OCI-LY1 (cell line): ENCODE results near the gene USP3.

Experiments
- H2AFZ ChIP-seq: fragments of 200-600 bp; sonication (generic), shearing (Covaris generic); 2 replicates; pipeline ENCODE4 v1.6.0; 2014; ENCODE audit warnings: antibody characterized with exemption, mild to moderate bottlenecking, low read length
- H3F3A ChIP-seq: fragments of 200-600 bp; sonication (generic), shearing (Covaris generic); 2 replicates; pipeline ENCODE4 v1.6.0; 2014; ENCODE audit warnings: mild to moderate bottlenecking, antibody characterized with exemption, low read length, moderate library complexity; ENCODE audit not compliant: insufficient read depth
- H3K27ac ChIP-seq: fragments of 200-600 bp; sonication (generic); 2 replicates; pipeline ENCODE4 v1.5.1; 2014; ENCODE audit warnings: low read length, mixed run types, mild to moderate bottlenecking, low read depth; ENCODE audit not compliant: poor library complexity, severe bottlenecking
- H3K27me3 ChIP-seq: fragments of 200-600 bp; sonication (generic); 2 replicates; pipeline ENCODE4 v1.6.0; 2014; ENCODE audit warnings: antibody characterized with exemption, mild to moderate bottlenecking, low read length, moderate library complexity; ENCODE audit not compliant: insufficient read depth
- H3K36me3 ChIP-seq: fragments of 200-600 bp; sonication (generic); 2 replicates; pipeline ENCODE4 v1.6.1; 2014; ENCODE audit warnings: mild to moderate bottlenecking, antibody characterized with exemption, low read length, moderate library complexity, mixed read lengths; ENCODE audit not compliant: insufficient read depth
- H3K4me1 ChIP-seq: fragments of 200-600 bp; sonication (generic); 2 replicates; pipeline ENCODE4 v1.5.1; 2014; ENCODE audit warnings: mild to moderate bottlenecking, low read length, moderate library complexity; ENCODE audit not compliant: insufficient read depth, severe bottlenecking
- H3K4me2 ChIP-seq: fragments of 200-600 bp; sonication (generic), shearing (Covaris generic); 2 replicates; pipeline ENCODE4 v1.6.1; 2014; ENCODE audit warnings: low read length
- H3K4me3 ChIP-seq: fragments of 200-600 bp; sonication (generic); 2 replicates; pipeline ENCODE4 v1.5.1; 2014; ENCODE audit warnings: low read length, low read depth, mild to moderate bottlenecking, mixed read lengths; ENCODE audit not compliant: poor library complexity, severe bottlenecking
- H3K79me2 ChIP-seq: fragments of 200-600 bp; shearing (Covaris generic); 2 replicates; pipeline ENCODE4 v1.6.1; 2016; ENCODE audit warnings: mixed run types, low read length, mixed read lengths; ENCODE audit not compliant: insufficient read depth
- H3K9ac ChIP-seq: fragments of 200-600 bp; sonication (generic), shearing (Covaris generic); 2 replicates; pipeline ENCODE4 v1.6.1; 2014; ENCODE audit warnings: mild to moderate bottlenecking, low read length, mixed read lengths
- H3K9me2 ChIP-seq: fragments of 200-600 bp; sonication (generic), shearing (Covaris generic); 2 replicates; pipeline ENCODE4 v1.6.1; 2014; ENCODE audit warnings: low read depth, mild to moderate bottlenecking, low read length, mixed read lengths
- H3K9me3 ChIP-seq: fragments of 200-600 bp; shearing (Covaris generic); 2 replicates; pipeline ENCODE4 v1.6.1; 2014; ENCODE audit warnings: low read length, mixed read lengths
- H4K20me1 ChIP-seq: fragments of 200-600 bp; sonication (generic), shearing (Covaris generic); 2 replicates; pipeline ENCODE4 v1.6.0; 2016; ENCODE audit warnings: mild to moderate bottlenecking, low read length; ENCODE audit not compliant: insufficient read depth
- CTCF ChIP-seq: fragments of 200-600 bp; sonication (generic), shearing (Covaris generic); IDR thresholded peaks from 2 replicates; pipeline ENCODE4 v1.5.1; 2017; ENCODE audit warnings: mild to moderate bottlenecking, antibody characterized with exemption, low read length, moderate library complexity, mixed read lengths
- EZH2 ChIP-seq: fragments of 200-600 bp; sonication (generic), shearing (Covaris generic); IDR thresholded peaks from 2 replicates; pipeline ENCODE4 v1.8.0; 2017; ENCODE audit warnings: borderline replicate concordance, mixed run types, mild to moderate bottlenecking, antibody characterized with exemption, low read length, moderate library complexity, mixed read lengths

Gene USP3

DNA sequence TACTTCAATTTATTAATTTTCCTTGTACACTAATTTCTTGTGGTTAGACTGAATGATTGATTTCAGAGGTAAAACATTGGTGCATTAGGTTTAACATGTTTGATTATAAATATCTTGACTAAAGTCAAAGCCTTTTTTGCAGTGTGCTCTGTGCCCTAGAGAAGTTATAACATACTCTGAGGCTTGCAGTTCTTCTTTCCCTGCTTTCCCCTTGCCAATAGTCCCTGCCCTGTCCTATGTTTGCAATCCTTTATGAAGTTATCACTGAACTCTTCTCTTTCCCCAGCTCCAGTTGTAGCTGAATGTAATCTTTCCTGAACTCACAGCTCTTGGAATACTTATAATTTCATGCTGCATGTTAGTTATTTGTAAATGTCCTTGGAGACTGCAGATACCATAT, 35.6 kb downstream of the USP3 start:
- Histone ChIP-seq H3K4me3 (no peak overlapping the region), H3K4me2 (peak overlapping the region; percentile 23; the same call in 1 of the 2 replicates), H3K27me3 (no peaks in the 10 kb centered on the region), H3K9me3 (no peaks in the 10 kb centered on the region), H4K20me1 (no peaks in the 10 kb centered on the region), H3K27ac (peak overlapping the region; percentile 68), H3K9ac (no peak overlapping the region; the same call in 1 of the 2 replicates), H3K4me1 (peaks cover 72% of the 10 kb centered on the region), H2AFZ (no peak overlapping the region), H3K79me2 (peaks cover 41% of the 10 kb centered on the region), H3K36me3 (peaks cover 30% of the 10 kb centered on the region; the same call in 1 of the 2 replicates), H3F3A (no peaks in the 10 kb centered on the region), H3K9me2 (no peaks in the 10 kb centered on the region)
- TF ChIP-seq CTCF (no peak), EZH2 (no peak)

DNA sequence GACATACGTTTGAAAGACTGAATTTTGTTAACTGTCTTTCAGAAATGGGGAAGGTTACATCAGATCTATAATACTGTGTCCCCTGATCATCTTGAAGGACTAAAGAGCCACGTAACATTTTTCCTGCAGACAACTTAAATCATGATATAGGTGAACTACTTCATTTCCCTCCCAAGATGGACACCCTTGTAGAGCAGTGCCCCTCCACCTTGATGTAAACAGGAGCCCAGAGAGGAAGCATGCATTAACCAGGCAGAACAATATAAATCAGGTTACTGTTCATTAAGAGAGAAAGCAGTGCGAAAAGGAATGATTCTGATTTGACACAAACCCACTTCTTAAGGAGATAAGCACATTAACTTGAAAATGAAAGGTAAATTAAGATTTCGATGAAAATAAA, 36.1 kb downstream of the USP3 start:
- Histone ChIP-seq H3F3A (no peaks in the 10 kb centered on the region), H3K4me2 (peak overlapping the region; percentile 23; the same call in 1 of the 2 replicates), H3K79me2 (peaks cover 42% of the 10 kb centered on the region), H3K27ac (peak overlapping the region; percentile 68), H2AFZ (no peak overlapping the region), H3K36me3 (peaks cover 30% of the 10 kb centered on the region; the same call in 1 of the 2 replicates), H4K20me1 (no peaks in the 10 kb centered on the region), H3K27me3 (no peaks in the 10 kb centered on the region), H3K9me3 (no peaks in the 10 kb centered on the region), H3K4me1 (peaks cover 71% of the 10 kb centered on the region), H3K9me2 (no peaks in the 10 kb centered on the region), H3K4me3 (no peak overlapping the region), H3K9ac (peak overlapping the region; percentile 24; the same call in 1 of the 2 replicates)
- no peak for TF ChIP-seq EZH2
- TF ChIP-seq CTCF: no peak

GRCh38 chr15:63544258-63545026, 40.0 kb downstream of the USP3 start:
- no peaks in the 10 kb centered on the region for H3K9me3 ChIP-seq
- peak overlapping the region; percentile 50 for H3K4me2 ChIP-seq
- no peaks in the 10 kb centered on the region for H4K20me1 ChIP-seq

More at GRCh38 chr15:63544258-63545026, 40.0 kb downstream of the USP3 start:
- H2AFZ ChIP-seq: no peak overlapping the region
- no peaks in the 10 kb centered on the region for H3F3A ChIP-seq
- peaks cover 67% of the 10 kb centered on the region for H3K4me1 ChIP-seq
- peaks cover 39% of the 10 kb centered on the region for H3K79me2 ChIP-seq
- peak overlapping the region; percentile 30 for H3K4me3 ChIP-seq
- no peaks in the 10 kb centered on the region for H3K9me2 ChIP-seq
- peaks cover 31% of the 10 kb centered on the region for H3K36me3 ChIP-seq
- TF ChIP-seq CTCF: no peak
- no peak for TF ChIP-seq EZH2
- H3K9ac ChIP-seq: no peak overlapping the region
- H3K27ac ChIP-seq: peak overlapping the region; percentile 70
- H3K27me3 ChIP-seq: no peaks in the 10 kb centered on the region
